BJ (cell line): Measurements from ENCODE around the gene REXO2. TPM values are rescaled to one million over a fixed set of nuclear protein-coding genes. Genes with fewer than 3 reads are reported as not detected.

Experiments used
- CTCF ChIA-PET: fragments of 350-600 bp; formaldehyde crosslinking; extraction: SDS; loops from one replicate; lab custom pipeline; 2021; ENCODE audit warnings: antibody characterized with exemption, inconsistent platforms; lab: Yijun Ruan, JAX
- POLR2A ChIA-PET: fragments of 300-600 bp; sonication (Branson Sonifier 250); formaldehyde crosslinking; extraction: SDS; loops from one replicate; lab custom pipeline; 2021; ENCODE audit warnings: antibody characterized with exemption; lab: Charles Lee
- DNase-seq: peaks from one replicate; pipeline ENCODE4 v3.0.0-alpha.2; 2011; ENCODE audit warnings: low read depth
- H3K27me3 ChIP-seq: 2 replicates; pipeline ENCODE4 v1.6.0; 2011; ENCODE audit warnings: low read length; ENCODE audit not compliant: control insufficient read depth, insufficient read depth
- H3K36me3 ChIP-seq: 2 replicates; pipeline ENCODE4 v1.5.1; 2011; ENCODE audit warnings: low read length; ENCODE audit not compliant: control insufficient read depth, insufficient read depth
- H3K4me3 ChIP-seq: 2 replicates; pipeline ENCODE4 v1.5.1; 2011; ENCODE audit warnings: low read depth, mild to moderate bottlenecking, control low read depth, low read length
- CTCF ChIP-seq: IDR thresholded peaks from 2 replicates; pipeline ENCODE4 v1.5.1; 2011; ENCODE audit warnings: low read depth, mild to moderate bottlenecking, control low read depth, inconsistent platforms, low read length, moderate library complexity; ENCODE audit not compliant: insufficient read depth
- polyA plus RNA-seq: library from polyadenylated mRNA; depleted of rRNA; stranded (reverse); fragments of >200 nt; gene quantifications from 2 replicates; pipeline ENCODE4 v1.2.3, GENCODE V29; 2011; rRNA removed

Gene REXO2
- polyA plus RNA-seq, 1 experiment: 266 TPM

GRCh38 chr11:114482114-114482513 is 42.8 kb downstream of the REXO2 start:
- no peak overlapping the region for H3K4me3 ChIP-seq
- ChIA-PET CTCF (interaction anchor here (0.9 kb wide), 1 partner anchor 13 kb away, joined by 3 read pairs; no protein-coding TSS in a partner anchor), POLR2A (no interaction called here)
- no peak for TF ChIP-seq CTCF
- H3K27me3 ChIP-seq: no peaks in the 10 kb centered on the region
- no peaks in the 10 kb centered on the region for H3K36me3 ChIP-seq
- DNase-seq: no peak

GRCh38 chr11:114483929-114484328 is 44.7 kb downstream of the REXO2 start:
- no peaks in the 10 kb centered on the region for H3K27me3 ChIP-seq
- H3K4me3 ChIP-seq: no peak overlapping the region
- no peak for DNase-seq
- ChIA-PET CTCF (interaction anchor here (1.2 kb wide), 1 partner anchor 9 kb away, joined by 3 read pairs; no protein-coding TSS in a partner anchor), POLR2A (no interaction called here)
- no peak for TF ChIP-seq CTCF
- no peaks in the 10 kb centered on the region for H3K36me3 ChIP-seq

GRCh38 chr11:114496915-114497314 is 57.6 kb downstream of the REXO2 start:
- TF ChIP-seq CTCF: no peak
- Histone ChIP-seq H3K4me3 (no peak overlapping the region), H3K36me3 (no peaks in the 10 kb centered on the region), H3K27me3 (no peaks in the 10 kb centered on the region)
- ChIA-PET POLR2A (no interaction called here), CTCF (interaction anchor here (1.8 kb wide), 1 partner anchor 11 kb away, joined by 5 read pairs; no protein-coding TSS in a partner anchor)
- DNase-seq: no peak

- no peak for TF ChIP-seq CTCF
- CTCF ChIA-PET: no interaction called here
- Histone ChIP-seq H3K27me3 (no peaks in the 10 kb centered on the region; the same call in 1 of the 2 replicates), H3K36me3 (no peaks in the 10 kb centered on the region), H3K4me3 (no peak overlapping the region)
- no peak for DNase-seq
- POLR2A ChIA-PET: no interaction called here
These were observed 60.5 kb downstream of the REXO2 start for GRCh38 chr11:114499756-114500155.

Other genes starting within 250 kb of the REXO2 start
- gene NNMT, start 143.1 kb upstream of the REXO2 start, polyA plus RNA-seq: 590 and 724 TPM in 2 replicates
- 2.1 and 2.2 TPM in 2 replicates for gene C11orf71, start 39.0 kb upstream of the REXO2 start, polyA plus RNA-seq
- 35.5 and 61.1 TPM in 2 replicates for gene RBM7, start 38.8 kb upstream of the REXO2 start, polyA plus RNA-seq
- not detected in 2 replicates for gene NXPE1, start 120.4 kb downstream of the REXO2 start, polyA plus RNA-seq
- not detected in 2 replicates for gene NXPE4, start 156.3 kb downstream of the REXO2 start, polyA plus RNA-seq
- 0.04 and 0.06 TPM in 2 replicates for gene NXPE2, start 239.1 kb downstream of the REXO2 start, polyA plus RNA-seq